Measurements from ENCODE around the gene SEMA4C.

DNA sequence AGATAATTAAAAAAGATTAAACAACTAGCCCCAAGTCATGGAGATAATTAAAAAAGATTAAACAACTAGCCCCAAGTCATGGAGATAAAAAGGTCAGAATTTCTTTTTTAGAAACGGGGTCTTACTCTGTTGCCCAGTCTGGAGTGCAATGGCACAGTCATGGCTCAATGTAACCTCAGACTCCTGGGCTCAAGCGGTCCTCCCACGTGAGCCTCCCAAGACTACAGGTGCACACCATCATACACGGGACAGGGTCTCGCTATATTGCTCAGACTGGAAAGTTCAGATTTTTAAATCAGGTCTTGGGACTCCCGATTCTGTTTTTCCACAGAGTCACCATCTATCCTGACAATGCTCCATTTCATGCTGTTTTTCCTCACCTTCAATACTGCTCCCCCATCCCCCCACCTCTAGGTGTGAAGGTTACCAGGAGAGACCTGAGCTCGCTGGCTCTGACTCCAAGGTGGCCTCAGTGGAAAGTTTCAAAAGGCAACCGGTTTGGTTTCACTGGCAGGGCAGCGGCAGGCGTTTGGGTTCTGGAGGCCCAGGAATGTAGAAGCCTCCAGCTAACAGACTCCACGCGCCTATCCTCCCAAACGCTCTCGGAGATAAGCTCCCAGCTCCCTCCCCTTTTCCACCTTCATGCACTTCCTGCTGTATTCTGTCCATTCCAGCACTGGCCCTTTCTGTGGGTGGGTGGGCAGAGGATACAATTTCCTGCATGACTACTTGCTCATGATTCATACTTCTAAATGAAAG, 2.9 kb upstream of the SEMA4C start:
- TF ChIP-seq SIN3A (IDR thresholded peaks at IDR 0.05; ENCODE audit: borderline replicate concordance, insufficient read depth, low read length), result no peak
- TF ChIP-seq, protein P1, sequence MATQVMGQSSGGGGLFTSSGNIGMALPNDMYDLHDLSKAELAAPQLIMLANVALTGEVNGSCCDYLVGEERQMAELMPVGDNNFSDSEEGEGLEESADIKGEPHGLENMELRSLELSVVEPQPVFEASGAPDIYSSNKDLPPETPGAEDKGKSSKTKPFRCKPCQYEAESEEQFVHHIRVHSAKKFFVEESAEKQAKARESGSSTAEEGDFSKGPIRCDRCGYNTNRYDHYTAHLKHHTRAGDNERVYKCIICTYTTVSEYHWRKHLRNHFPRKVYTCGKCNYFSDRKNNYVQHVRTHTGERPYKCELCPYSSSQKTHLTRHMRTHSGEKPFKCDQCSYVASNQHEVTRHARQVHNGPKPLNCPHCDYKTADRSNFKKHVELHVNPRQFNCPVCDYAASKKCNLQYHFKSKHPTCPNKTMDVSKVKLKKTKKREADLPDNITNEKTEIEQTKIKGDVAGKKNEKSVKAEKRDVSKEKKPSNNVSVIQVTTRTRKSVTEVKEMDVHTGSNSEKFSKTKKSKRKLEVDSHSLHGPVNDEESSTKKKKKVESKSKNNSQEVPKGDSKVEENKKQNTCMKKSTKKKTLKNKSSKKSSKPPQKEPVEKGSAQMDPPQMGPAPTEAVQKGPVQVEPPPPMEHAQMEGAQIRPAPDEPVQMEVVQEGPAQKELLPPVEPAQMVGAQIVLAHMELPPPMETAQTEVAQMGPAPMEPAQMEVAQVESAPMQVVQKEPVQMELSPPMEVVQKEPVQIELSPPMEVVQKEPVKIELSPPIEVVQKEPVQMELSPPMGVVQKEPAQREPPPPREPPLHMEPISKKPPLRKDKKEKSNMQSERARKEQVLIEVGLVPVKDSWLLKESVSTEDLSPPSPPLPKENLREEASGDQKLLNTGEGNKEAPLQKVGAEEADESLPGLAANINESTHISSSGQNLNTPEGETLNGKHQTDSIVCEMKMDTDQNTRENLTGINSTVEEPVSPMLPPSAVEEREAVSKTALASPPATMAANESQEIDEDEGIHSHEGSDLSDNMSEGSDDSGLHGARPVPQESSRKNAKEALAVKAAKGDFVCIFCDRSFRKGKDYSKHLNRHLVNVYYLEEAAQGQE (IDR thresholded peaks at IDR 0.05; ENCODE audit: insufficient read depth in 1 of 2, low read depth in 2 of 2, low read length in 2 of 2), result no peak
- no peak for TF ChIP-seq POLR2AphosphoS5 (IDR thresholded peaks at IDR 0.05; ENCODE audit: low read depth, low read length)

All from PFSK-1 (cell line).